ENCODE results near the gene NID2. TPM values are rescaled to one million over a fixed set of nuclear protein-coding genes. Genes with fewer than 3 reads are reported as not detected.

Gene NID2, protein sequence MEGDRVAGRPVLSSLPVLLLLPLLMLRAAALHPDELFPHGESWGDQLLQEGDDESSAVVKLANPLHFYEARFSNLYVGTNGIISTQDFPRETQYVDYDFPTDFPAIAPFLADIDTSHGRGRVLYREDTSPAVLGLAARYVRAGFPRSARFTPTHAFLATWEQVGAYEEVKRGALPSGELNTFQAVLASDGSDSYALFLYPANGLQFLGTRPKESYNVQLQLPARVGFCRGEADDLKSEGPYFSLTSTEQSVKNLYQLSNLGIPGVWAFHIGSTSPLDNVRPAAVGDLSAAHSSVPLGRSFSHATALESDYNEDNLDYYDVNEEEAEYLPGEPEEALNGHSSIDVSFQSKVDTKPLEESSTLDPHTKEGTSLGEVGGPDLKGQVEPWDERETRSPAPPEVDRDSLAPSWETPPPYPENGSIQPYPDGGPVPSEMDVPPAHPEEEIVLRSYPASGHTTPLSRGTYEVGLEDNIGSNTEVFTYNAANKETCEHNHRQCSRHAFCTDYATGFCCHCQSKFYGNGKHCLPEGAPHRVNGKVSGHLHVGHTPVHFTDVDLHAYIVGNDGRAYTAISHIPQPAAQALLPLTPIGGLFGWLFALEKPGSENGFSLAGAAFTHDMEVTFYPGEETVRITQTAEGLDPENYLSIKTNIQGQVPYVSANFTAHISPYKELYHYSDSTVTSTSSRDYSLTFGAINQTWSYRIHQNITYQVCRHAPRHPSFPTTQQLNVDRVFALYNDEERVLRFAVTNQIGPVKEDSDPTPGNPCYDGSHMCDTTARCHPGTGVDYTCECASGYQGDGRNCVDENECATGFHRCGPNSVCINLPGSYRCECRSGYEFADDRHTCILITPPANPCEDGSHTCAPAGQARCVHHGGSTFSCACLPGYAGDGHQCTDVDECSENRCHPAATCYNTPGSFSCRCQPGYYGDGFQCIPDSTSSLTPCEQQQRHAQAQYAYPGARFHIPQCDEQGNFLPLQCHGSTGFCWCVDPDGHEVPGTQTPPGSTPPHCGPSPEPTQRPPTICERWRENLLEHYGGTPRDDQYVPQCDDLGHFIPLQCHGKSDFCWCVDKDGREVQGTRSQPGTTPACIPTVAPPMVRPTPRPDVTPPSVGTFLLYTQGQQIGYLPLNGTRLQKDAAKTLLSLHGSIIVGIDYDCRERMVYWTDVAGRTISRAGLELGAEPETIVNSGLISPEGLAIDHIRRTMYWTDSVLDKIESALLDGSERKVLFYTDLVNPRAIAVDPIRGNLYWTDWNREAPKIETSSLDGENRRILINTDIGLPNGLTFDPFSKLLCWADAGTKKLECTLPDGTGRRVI (N-terminal part only)
- 29.2 to 42.4 TPM (median 31.9 TPM) in 5 replicates for total RNA-seq (2022; extraction: Qiagen RNA extraction)

DNA sequence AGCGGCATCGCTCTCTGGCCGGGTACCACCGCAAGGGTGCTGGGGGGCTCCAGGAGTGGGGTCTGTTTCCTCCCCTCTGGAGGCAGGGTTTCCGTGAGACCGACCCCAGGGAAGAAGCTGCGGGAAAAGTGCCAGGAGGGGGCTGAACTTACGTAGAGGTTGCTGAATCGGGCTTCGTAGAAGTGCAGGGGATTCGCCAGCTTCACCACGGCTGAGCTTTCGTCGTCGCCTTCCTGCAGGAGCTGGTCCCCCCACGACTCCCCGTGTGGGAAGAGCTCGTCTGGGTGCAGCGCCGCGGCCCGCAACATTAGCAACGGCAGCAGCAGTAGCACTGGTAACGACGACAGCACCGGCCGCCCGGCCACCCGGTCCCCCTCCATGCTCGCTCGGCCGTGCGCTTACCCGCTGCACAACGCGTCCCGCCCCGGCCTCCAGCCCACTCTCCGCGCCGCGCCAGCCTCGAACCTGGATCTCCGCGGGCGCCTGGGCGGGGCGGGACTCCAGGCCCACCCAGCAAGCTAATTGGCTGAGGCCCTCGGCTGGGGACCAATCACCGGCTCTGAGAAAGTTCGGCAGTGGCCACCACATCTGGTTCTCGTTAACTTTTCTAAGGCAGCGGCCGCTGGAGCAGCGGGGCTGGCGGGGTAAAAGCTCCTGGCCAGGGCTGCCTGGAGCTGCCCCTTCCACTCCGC lies at the start of gene NID2:
Gene NID2 (minus strand): TSS at position 445 of the 692 bp plus-strand sequence. CDS start 65 bp downstream, at position 380.

DNA sequence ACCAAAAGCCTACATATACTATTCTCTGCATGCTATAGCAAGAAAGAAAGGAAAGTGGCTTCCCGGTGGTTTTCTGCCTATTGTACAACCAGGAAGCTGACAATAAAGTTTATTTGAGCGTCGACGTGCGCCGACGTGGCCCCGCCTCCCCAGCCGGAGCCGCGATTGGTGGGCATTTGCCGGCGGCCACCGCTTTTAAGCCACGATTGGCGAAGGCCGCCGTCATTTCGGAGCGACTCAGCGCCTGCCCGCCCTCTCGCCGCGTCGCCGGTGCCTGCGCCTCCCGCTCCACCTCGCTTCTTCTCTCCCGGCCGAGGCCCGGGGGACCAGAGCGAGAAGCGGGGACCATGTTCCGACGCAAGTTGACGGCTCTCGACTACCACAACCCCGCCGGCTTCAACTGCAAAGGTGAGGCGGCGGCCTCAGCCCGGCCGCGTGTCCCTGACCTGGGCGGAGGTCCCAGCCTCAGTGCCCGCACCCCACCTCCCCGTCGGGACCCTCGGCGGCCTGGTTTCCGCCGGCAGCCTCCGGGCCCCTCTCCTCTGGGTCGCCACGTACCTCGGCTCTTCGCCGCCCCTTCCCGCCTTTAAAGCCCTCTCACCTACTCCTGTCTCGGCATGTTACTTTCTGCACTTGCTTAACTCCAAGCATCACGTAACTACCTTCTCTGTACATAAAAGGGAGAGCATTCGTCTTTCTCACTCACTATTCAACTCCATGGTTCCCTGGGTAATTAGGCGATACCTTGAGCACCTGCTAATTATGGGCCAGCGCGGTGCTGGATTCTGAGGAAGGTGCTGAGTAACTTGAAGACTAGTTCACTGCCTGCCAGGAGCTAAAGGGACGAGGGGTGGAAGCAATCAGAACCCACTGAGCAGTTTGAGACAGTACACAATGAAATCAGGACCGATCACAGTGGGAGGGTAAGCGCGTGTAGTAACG lies 79.3 kb downstream of the NID2 start, which contains the start of gene RTRAF:
Gene RTRAF (plus strand): TSS at position 254 of the 942 bp plus-strand sequence. CDS start 94 bp downstream, at position 348.

Other genes with a start within 250 kb of the NID2 start
- gene GNG2, start 208.4 kb downstream of the NID2 start, total RNA-seq (2022; extraction: Qiagen RNA extraction), result 2.6 to 4.0 TPM (median 2.8 TPM) in 5 replicates
- 279 to 321 TPM (median 300 TPM) in 5 replicates for gene RTRAF, start 79.5 kb downstream of the NID2 start, total RNA-seq (2022; extraction: Qiagen RNA extraction)
- not detected in 5 replicates for gene PTGDR, start 198.6 kb upstream of the NID2 start, total RNA-seq (2022; extraction: Qiagen RNA extraction)
- 2.7 to 4.6 TPM (median 4.2 TPM) in 5 replicates for gene PTGER2, start 245.3 kb upstream of the NID2 start, total RNA-seq (2022; extraction: Qiagen RNA extraction)

All from A549 treated with dexamethasone at 1 μM for 4 hours (cell line).